GM12873 (cell line): Measurements from ENCODE around the gene COX17.

Experiments
- TF ChIP-seq, protein P1 (sequence below): IDR thresholded peaks from 2 replicates; pipeline ENCODE4 v1.5.1; 2012; ENCODE audit warnings: low read depth, mild to moderate bottlenecking, moderate library complexity, low read length, control low read depth; ENCODE audit not compliant: insufficient read depth; ENCODE audit errors: missing control alignments

Gene COX17

DNA sequence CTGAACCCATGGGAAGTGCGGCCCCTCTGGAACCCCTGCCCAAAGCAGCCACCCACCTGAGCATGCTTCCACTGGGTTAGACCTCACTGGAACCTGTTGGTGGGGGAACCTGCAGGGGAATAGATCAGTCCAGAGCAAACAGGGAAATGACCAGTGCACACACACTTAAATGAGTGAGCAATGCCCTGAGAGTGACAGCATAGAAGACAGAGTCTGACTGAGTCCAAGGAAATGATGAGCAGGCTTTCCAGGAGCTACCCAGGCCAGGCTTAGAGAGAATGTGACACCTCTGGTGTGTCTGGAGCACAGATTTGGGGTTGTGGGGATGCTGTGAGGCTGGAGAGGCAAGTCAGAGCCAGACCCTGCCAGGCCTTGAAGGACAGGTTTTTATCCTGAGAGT, 51.0 kb downstream of the COX17 start:
- TF ChIP-seq, protein P1, sequence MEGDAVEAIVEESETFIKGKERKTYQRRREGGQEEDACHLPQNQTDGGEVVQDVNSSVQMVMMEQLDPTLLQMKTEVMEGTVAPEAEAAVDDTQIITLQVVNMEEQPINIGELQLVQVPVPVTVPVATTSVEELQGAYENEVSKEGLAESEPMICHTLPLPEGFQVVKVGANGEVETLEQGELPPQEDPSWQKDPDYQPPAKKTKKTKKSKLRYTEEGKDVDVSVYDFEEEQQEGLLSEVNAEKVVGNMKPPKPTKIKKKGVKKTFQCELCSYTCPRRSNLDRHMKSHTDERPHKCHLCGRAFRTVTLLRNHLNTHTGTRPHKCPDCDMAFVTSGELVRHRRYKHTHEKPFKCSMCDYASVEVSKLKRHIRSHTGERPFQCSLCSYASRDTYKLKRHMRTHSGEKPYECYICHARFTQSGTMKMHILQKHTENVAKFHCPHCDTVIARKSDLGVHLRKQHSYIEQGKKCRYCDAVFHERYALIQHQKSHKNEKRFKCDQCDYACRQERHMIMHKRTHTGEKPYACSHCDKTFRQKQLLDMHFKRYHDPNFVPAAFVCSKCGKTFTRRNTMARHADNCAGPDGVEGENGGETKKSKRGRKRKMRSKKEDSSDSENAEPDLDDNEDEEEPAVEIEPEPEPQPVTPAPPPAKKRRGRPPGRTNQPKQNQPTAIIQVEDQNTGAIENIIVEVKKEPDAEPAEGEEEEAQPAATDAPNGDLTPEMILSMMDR, result no peak

DNA sequence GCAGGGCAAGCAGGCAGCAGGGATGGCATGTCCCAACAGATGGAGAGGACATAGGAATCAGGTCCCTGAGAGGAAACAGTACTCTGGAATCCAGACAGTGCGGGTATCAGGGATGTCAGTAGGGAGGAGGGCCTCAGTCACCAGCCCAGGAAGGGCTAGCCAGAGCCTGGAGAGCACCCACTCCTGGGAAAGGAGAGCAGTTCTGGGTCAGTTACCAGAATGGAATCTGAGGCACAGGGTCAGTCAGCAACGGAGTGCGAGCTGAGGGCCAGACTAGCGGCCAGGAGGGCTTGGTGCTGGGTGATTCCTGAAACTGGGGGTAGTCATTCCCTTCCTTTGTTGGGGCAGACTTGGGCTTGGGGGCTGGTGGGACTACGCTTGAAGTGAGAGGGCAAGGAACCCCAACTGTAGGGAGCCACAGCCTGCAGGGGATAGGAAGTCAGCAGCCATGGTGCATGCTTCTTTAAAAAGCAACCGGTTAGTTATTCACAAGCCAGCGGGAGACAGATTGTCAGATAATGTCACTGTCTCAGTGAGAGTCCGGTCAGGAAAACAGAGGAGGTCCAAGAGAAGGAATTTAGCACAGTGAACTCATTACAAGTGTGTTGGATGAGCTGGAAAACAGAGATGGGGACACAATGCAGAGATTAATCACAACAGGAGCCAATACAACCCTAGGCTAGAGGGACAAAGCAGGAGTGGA, 51.6 kb downstream of the COX17 start:
- TF ChIP-seq, protein P1, result no peak

DNA sequence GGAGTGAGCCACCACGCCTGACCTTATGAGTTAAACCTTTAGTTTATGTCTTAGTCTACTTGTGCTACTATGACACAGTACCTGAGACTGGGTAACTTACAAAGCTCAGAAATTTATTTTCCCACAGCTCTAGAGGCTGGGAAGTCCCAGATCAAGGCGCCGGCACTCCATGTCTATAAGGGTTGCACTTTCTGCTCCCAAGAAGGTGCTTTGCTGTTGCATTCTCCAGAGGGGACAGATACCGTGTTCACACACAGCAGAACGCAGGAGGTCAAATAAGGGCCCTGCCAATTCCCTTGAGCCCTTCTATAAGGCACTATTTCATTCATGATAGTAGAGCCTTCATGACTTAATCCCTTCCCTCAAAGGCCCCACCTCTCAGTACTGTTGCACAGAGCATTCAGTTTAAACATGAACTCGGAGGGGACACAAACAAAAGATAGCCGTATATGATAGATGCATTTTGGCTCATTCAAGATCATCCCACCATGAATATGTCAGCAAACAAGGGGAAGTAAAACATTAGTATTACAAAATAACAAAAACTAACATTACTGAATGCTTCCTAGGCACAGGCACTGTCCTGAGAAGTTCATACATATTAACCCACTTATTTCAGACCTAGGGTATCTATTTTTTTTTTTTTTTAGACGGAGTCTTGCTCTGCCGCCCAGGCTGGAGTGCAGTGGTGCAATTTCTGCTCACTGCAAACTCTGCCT, 53.0 kb downstream of the COX17 start:
- TF ChIP-seq, protein P1, result no peak

DNA sequence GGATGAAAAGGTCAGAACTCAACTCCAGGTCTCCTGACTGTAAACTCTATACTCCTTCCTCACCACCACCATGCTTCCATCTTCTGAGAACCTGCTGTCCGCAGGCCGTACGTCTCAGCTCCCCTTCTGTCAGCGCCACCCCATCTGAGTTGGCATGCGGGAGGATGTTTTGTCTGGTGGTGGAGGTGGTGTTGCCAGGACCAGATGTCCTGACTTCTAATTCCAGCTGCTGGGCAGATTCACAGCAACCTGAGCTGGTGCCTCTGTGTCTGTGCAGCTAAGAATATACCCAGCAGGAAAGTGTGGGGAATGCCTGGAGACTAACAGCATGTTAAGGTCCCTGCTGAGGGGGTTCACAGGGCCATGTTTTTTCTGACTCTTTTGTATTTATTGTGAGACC, 56.3 kb downstream of the COX17 start:
- TF ChIP-seq, protein P1, result no peak
